GM18951 (cell line): ENCODE measurements around the gene HOXA13.

Source experiments
- POLR2A ChIP-seq: IDR thresholded peaks from 4 replicates; pipeline ENCODE4 v1.6.1; 2011; ENCODE audit warnings: mild to moderate bottlenecking; ENCODE audit not compliant: insufficient read length, insufficient read depth; ENCODE audit errors: extremely low read depth
- in situ Hi-C: fragments of 300-500 bp; cut with MboI; formaldehyde crosslinking; loops from one replicate; pipeline ENCODE4 v1.12.0; 2022; ENCODE audit warnings: low sequenced_read_pairs, mixed read lengths, inconsistent platforms; ENCODE audit not compliant: unreplicated experiment

The HOXA13 gene

DNA sequence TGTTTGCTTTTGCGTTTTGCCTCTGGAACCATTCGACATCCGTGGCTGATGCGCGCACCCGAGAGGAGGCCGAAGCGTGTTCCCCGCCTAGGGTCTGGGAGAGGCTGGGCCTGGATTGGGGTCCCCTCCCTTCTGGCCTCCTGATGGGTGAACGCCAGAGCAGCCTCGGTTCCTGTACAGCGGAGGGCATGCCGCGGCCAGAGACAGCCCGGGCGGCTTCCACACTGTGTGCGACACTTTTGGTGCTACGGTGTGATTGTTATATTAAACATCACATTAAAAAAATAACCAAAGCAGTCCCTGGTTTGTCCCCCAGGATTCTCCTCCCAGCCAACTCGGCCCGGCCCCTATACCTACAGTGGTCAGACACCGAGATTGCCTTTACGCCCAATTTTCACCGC, 39.7 kb downstream of the HOXA13 start:
- TF ChIP-seq POLR2A: no peak
- in situ Hi-C loops: no loop called here

DNA sequence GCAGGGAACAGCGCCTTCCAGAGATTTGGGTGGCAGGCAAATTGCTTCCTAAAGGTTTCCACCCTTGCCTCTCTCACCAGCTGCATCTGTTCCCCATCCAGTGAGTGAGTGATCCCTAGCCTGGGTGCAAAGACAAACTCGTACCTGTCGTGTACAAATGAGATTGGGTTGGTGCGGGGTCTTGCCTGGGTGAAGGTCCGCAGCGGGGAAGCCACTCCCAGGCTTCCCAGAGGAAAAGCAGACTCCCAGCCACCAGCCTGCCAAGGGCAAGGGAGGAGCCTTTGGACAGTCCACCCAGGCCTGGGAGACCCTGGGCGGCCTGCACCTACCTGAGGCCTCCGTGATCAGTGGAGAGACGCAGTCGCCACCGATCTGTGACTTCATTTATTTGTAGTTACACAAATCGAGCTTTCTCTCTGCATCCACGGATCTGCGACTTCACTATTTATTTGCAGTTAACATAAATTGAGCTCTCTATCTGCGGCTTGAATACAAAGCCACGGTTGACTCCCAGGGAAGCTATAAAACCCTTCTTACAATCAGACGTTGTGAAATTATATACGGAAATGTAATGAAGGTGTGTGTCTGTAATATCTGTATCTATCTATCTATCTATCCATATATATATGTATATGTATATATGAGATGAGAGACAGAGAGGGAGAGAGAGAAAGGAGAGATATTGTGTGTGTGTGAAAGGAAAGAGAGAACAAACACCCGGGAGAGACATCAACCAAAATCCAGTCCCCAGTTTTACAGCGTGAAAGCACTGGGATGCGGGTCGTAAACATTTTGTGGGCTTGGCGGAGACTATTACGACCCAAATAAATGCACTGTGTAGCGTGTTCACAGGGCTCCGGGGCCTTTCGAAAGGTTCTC, 40.4 kb downstream of the HOXA13 start:
- no peak for TF ChIP-seq POLR2A
- in situ Hi-C loops: loop anchor here (10.0 kb wide), 1 partner anchor 785 kb away; no protein-coding TSS in a partner anchor

DNA sequence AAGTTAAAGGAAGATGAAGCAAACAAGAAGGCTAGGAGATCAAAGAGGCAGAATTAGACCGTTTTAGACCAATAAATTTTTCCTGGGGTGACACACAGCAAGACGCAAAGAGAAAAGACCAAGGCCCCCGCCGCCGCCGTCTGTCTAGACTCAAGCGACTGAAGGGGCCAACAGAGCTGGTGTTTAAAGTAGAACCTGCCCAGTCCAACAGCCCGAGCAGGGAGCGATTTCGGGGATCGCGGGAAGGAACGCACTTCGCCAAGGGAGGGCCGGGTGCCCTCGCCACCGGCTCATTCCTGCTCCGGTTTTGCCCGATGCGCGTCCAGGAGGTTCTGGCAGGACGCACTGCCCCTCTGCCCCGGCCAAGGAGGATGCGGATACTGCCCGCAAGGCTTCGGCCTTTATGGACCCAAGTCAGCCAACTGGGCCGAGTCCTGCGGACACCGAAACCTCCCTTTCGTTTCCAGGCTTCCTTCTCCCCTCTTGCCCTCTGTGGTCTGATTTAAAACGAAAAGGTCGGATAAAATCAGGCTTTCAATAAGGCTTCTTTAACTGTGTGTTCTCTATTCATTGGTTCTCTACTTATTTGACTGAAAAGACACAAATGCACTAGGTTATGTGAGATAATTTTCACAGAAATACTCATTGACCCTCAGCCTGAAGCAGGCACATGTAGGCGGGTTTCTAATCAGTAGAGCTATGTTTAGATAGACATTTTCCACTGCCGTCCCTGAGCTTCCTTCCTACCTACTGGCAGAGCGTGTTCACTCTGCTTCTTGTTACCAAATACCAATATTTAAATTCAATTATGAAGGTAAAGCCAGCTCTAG, 41.2 kb downstream of the HOXA13 start:
- TF ChIP-seq POLR2A: no peak
- in situ Hi-C loops: loop anchor here (10.0 kb wide), 1 partner anchor 784 kb away; no protein-coding TSS in a partner anchor

DNA sequence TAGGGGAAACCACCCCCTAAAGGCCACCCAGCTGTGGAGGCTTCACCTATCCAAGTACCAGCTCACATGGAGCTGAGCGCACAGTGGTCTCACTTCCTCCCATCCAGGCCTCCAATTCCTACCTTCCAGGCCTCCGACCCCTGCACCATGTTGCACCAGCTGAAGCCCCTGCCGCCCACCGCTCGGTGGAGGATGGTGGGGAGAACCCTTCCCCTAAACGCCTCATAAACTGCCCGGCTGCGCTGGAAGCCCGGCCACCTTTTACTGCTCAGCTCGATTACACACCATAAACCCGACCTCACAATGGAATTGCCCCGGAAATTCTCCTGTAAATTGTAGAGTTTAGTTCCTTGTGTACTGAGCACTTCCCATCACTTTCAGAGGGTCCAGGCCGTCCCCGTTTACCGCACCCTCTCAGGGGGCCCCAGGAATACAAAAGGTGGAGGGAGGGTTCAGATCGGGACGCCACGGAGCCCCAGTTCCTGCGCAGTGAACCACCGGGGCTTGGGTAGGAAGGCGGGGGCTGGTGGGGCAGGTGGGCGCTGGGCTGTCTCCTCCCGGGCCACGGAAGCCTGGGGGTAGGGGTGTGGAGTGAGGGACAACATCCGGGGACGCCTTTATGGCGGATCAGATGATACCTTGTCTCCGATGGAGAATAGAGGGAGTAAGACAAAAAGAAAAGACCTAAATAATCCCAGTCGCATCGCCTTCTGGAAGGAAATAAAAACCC, 42.0 kb downstream of the HOXA13 start:
- no peak for TF ChIP-seq POLR2A
- in situ Hi-C loops: loop anchor here (10.0 kb wide), 1 partner anchor 783 kb away; no protein-coding TSS in a partner anchor

DNA sequence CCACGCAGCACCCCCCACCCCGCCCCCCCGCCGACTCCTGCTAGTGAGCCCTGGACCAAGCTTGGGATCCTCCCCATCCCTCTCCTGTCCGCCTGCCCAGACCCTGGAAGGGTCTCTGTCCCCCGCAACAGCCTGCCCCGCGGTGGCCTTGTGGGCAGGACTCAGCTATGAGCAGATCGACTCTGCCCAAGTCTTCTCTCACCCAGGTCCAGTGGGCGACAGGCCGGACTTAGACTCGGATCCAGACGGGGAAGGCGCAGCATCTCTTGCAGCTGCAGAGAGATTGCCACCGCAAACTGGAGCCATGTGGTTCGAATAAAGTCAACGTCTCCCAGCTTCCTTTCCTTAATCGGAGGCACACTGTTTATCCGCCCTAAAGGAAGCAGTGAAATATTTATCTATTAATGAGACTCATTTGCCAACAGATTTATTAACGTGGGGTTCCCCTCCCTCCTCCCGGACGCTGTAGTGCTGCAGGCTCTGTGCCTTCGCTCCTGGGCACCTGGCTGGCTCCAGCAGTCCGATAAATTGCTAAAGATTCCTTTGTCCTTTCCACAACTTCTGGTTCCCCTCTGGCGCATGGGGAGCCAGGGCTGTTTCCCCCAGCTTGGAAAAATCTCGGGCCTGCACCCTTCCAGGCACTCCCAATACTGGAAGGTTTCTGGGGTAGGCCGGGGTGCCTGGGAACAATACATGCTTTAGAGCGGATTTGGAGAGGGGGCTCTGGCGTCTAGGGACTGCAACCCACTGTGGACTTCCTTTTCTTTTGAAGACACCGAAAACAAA, 42.8 kb downstream of the HOXA13 start:
- no peak for TF ChIP-seq POLR2A
- in situ Hi-C loops: loop anchor here (10.0 kb wide), 1 partner anchor 782 kb away; no protein-coding TSS in a partner anchor

DNA sequence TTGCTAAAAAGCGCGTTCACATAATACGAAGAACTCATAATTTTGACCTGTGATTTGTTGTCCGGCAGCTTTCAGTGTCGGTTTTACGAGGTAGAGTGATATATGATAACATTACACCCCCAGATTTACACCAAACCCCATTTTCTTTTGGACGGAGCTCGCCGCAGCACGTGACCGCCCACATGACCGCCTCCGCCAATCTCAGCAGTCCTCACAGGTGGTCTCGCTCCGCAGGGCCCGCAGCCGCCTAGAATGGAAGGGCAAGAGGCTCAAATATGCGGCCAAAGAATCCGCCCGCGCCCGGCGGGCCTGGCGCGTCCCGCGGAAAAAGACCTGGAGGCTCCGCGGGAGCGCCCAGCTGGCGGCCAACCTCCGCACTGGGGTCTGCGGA, 43.4 kb downstream of the HOXA13 start, which contains the start of gene HOXA7:
Gene HOXA7, minus strand, starts transcription at position 168 of the 391 bp plus-strand sequence. Its CDS starts 130 bp downstream, at position 38.
- TF ChIP-seq POLR2A: no peak
- in situ Hi-C loops: loop anchor here (10.0 kb wide), 1 partner anchor 782 kb away; no protein-coding TSS in a partner anchor

DNA sequence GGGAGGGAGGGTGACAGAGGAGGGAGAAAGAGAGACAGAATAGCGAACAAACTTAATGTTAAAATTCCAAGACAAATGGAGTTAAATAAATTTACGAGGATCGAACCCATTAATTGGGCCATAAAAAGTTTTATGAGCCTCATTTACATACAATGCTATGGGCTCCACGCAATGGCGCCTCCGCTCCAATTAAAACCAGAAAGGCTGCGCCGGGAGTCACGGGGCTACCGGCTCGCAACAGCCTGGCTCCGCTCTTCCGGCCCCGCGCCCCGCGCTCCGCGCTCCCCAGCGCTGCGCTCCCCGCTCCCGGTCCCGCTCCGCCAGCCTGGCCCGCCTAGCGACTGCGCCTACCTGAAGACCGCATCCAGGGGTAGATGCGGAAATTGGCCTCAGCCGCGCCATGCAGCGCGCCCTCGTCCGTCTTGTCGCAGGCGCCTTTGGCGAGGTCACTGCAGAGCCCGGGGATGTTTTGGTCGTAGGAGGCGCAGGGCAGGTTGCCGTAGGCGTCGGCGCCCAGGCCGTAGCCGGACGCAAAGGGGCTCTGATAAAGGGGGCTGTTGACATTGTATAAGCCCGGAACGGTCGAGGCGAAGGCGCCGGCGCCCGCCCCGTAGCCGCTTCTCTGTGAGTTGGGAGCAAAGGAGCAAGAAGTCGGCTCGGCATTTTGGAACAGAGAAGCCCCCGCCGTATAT, 43.9 kb downstream of the HOXA13 start:
- TF ChIP-seq POLR2A: no peak
- in situ Hi-C loops: loop anchor here (10.0 kb wide), 1 partner anchor 781 kb away; no protein-coding TSS in a partner anchor

DNA sequence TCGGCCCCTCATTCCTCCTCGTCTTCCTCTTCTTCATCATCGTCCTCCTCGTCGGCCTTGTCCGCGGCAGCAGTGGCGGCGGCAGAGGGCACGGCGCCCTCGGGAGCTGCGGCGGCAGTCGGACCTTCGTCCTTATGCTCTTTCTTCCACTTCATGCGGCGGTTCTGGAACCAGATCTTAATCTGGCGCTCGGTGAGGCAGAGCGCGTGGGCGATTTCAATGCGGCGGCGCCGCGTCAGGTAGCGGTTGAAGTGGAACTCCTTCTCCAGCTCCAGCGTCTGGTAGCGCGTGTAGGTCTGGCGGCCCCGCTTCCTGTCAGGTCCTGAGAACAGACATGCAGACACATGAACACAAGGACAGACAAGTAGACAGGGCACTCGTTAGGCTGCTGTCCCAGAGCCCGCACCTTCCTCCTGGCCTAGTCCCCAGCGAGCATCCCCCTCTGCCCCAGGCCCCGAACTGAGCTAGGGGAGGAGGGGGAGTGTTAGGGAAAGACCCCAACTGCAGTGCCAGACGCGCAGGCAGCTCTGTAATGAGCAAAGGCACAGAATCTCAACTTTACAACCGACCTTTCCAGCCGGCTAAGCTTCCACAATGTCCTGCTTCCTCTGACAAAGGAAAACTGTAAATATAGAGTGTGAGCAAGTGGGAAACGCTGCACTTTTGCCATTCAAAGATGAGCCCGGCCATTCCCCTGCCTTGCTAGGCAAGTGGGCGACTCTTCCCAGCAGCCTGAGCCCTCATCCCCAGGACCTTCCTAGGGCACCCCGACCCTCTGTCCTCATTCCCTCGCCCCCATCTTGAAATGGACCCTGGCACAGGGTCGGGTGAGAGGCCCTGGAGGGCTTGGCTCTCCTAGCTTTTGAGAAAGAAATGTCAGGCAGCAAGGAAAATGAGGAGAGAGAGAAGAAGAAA, 44.7 kb downstream of the HOXA13 start:
- in situ Hi-C loops: loop anchor here (10.0 kb wide), 1 partner anchor 780 kb away; no protein-coding TSS in a partner anchor
- no peak for TF ChIP-seq POLR2A

DNA sequence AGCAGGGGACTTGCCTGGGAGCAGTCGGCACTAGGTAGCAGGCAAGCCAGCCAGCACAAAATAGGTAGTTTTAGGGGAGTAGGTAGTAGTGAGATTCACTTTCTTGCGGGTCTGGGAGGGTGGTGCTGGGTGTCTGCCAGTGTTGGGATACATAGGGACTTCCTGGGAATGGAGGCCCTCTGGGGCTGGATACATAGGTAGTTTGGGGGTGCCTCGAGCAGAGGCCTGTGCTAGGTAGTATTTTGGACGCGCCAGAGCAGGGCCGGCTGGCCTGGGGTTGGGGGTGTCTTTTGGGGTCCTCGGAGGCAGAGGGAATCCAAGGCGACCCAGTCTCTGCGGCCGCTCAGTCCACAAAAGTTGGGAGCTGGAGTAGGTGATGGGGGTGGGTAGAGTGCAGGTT, 45.5 kb downstream of the HOXA13 start:
- TF ChIP-seq POLR2A: no peak
- in situ Hi-C loops: loop anchor here (10.0 kb wide), 1 partner anchor 780 kb away; no protein-coding TSS in a partner anchor

DNA sequence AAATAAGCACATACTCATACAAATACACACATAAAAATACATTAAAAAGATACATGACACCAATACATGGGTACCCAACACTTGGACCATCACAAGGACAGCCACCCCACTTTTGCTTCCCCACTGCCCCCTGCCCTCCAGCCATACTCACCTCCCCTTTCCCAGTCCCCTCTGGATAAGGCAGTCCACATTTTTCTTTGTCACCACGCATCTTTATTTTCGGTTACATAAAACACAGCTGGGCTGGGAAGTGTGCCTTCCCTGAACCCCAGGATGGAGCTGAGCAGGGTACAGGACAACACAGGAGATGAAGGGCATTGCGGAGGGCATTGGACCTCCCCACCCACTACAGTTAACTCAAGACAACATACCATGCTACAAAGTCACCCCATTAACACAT, 46.4 kb downstream of the HOXA13 start:
- in situ Hi-C loops: loop anchor here (10.0 kb wide), 1 partner anchor 779 kb away; no protein-coding TSS in a partner anchor

More for the DNA sequence above, 46.4 kb downstream of the HOXA13 start:
- no peak for TF ChIP-seq POLR2A
